H1 (cell line): Measurements from ENCODE around the gene COL27A1. TPM values are rescaled to one million over a fixed set of nuclear protein-coding genes. Genes with fewer than 3 reads are reported as not detected.

Experiments
- CTCF ChIA-PET: fragments of 300-600 bp; sonication (Branson Sonifier 250); formaldehyde crosslinking; loops from one replicate; lab custom pipeline; 2021; ENCODE audit not compliant: partially characterized antibody; lab: Charles Lee
- POLR2A ChIA-PET: fragments of 300-600 bp; sonication (Branson Sonifier 250); formaldehyde crosslinking; loops from one replicate; lab custom pipeline; 2021; ENCODE audit warnings: inconsistent platforms; ENCODE audit not compliant: partially characterized antibody; lab: Charles Lee
- DNase-seq, 2 experiments: peaks; one replicate each; pipeline versions ENCODE4 v3.0.0 to v3.0.0-alpha.2; 2010 to 2022; ENCODE audit warnings: low spot score in 2 of 2, low read depth in 1 of 2, mixed read lengths in 1 of 2
- FAIRE-seq: peaks from 2 replicates; lab custom pipeline; 2011; peaks lifted over from hg19 to GRCh38; lab: Jason Lieb, UNC
- H2AFZ ChIP-seq: 2 replicates; pipeline ENCODE4 v1.8.1; 2012; ENCODE audit warnings: low read length, inconsistent platforms
- H2AK5ac ChIP-seq: 2 replicates; pipeline ENCODE4 v1.6.1; 2013; ENCODE audit warnings: low read depth, low read length
- H2BK120ac ChIP-seq: replicated peaks from 2 replicates; pipeline ENCODE3; 2013; ENCODE audit warnings: low read depth, low read length, inconsistent platforms
- H2BK12ac ChIP-seq: 2 replicates; pipeline ENCODE4 v1.6.1; 2013; ENCODE audit warnings: low read depth, low read length
- H2BK15ac ChIP-seq: 2 replicates; pipeline ENCODE4 v1.6.1; 2013; ENCODE audit warnings: low read length
- H2BK20ac ChIP-seq: 2 replicates; pipeline ENCODE4 v1.6.1; 2013; ENCODE audit warnings: low read length
- H2BK5ac ChIP-seq: 2 replicates; pipeline ENCODE4 v1.6.1; 2013; ENCODE audit warnings: low read depth, low read length
- H3K14ac ChIP-seq: 2 replicates; pipeline ENCODE4 v1.6.1; 2013; ENCODE audit warnings: inconsistent platforms; ENCODE audit not compliant: insufficient read length
- H3K18ac ChIP-seq: 2 replicates; pipeline ENCODE4 v1.6.1; 2013; ENCODE audit warnings: low read length; ENCODE audit errors: extremely low read depth
- H3K23ac ChIP-seq: 2 replicates; pipeline ENCODE4 v1.6.1; 2013; ENCODE audit warnings: inconsistent platforms; ENCODE audit not compliant: insufficient read length
- H3K23me2 ChIP-seq: 2 replicates; pipeline ENCODE4 v1.6.1; 2013; ENCODE audit warnings: low read depth, low read length
- H3K27ac ChIP-seq: 2 replicates; pipeline ENCODE4 v1.6.1; 2011; ENCODE audit warnings: low read depth, low read length, inconsistent platforms
- H3K27me3 ChIP-seq, 4 experiments: replicated peaks in 1 of 4; 1 replicate in 1 of 4; 2 replicates in 3 of 4; pipeline versions ENCODE4 v1.6.1 to v1.8.1; 2011 to 2013; ENCODE audit warnings: low read length in 3 of 4, mild to moderate bottlenecking in 3 of 4, inconsistent platforms in 2 of 4, mixed read lengths in 2 of 4, moderate library complexity in 1 of 4; ENCODE audit not compliant: control insufficient read depth in 3 of 4, insufficient read depth in 3 of 4; ENCODE audit errors: extremely low read depth in 1 of 4
- H3K36me3 ChIP-seq, 4 experiments: 2 replicates each; pipeline versions ENCODE4 v1.6.1 to v1.8.1; 2011 to 2013; ENCODE audit warnings: mild to moderate bottlenecking in 4 of 4, low read length in 3 of 4, moderate library complexity in 2 of 4, control low read depth in 1 of 4, inconsistent platforms in 1 of 4; ENCODE audit not compliant: insufficient read depth in 4 of 4, control insufficient read depth in 2 of 4
- H3K4ac ChIP-seq: replicated peaks from 2 replicates; pipeline ENCODE3; 2013; ENCODE audit warnings: low read length, low read depth, mixed read lengths, inconsistent platforms; ENCODE audit not compliant: insufficient read length
- H3K4me1 ChIP-seq, 4 experiments: replicated peaks in 1 of 4; 1 replicate in 1 of 4; 2 replicates in 3 of 4; pipeline versions ENCODE4 v1.6.1 to v1.8.1; 2011 to 2013; ENCODE audit warnings: low read length in 3 of 4, inconsistent platforms in 2 of 4, mixed read lengths in 1 of 4; ENCODE audit not compliant: insufficient read depth in 4 of 4, control insufficient read depth in 3 of 4
- H3K4me2 ChIP-seq, 2 experiments: 2 replicates each; pipeline versions ENCODE4 v1.6.1 to v1.8.1; 2011 to 2013; ENCODE audit warnings: low read depth in 2 of 2, low read length in 2 of 2, control low read depth in 1 of 2, inconsistent platforms in 1 of 2, mild to moderate bottlenecking in 1 of 2; ENCODE audit not compliant: insufficient read depth in 1 of 2
- H3K4me3 ChIP-seq, 4 experiments: fragments of 200-600, 300-600 bp in 1 of 4; sonication (generic), shearing (Covaris generic), sonication (Bioruptor Twin) in 1 of 4; 2 replicates each; pipeline versions ENCODE4 v1.5.1 to v1.8.1; 2011 to 2016; ENCODE audit warnings: low read length in 4 of 4, low read depth in 3 of 4, control low read depth in 2 of 4, inconsistent platforms in 2 of 4, mild to moderate bottlenecking in 2 of 4, mixed read lengths in 1 of 4, moderate library complexity in 1 of 4; ENCODE audit not compliant: insufficient read depth in 2 of 4; ENCODE audit errors: extremely low read depth in 1 of 4
- H3K56ac ChIP-seq: replicated peaks from 2 replicates; pipeline ENCODE3; 2013; ENCODE audit warnings: low read depth, mild to moderate bottlenecking, mixed read lengths, low read length, inconsistent platforms; ENCODE audit not compliant: insufficient read length
- H3K79me1 ChIP-seq: 2 replicates; pipeline ENCODE4 v1.6.1; 2013; ENCODE audit warnings: low read depth, low read length, control low read depth
- H3K79me2 ChIP-seq, 2 experiments: 2 replicates each; pipeline versions ENCODE4 v1.6.1 to v1.8.1; 2012 to 2013; ENCODE audit warnings: low read length in 2 of 2, mild to moderate bottlenecking in 2 of 2, inconsistent platforms in 1 of 2; ENCODE audit not compliant: insufficient read depth in 2 of 2, control insufficient read depth in 1 of 2
- H3K9ac ChIP-seq, 4 experiments: replicated peaks in 1 of 4; 1 replicate in 1 of 4; 2 replicates in 3 of 4; pipeline versions ENCODE4 v1.6.1 to v1.8.1; 2011 to 2013; ENCODE audit warnings: low read depth in 3 of 4, low read length in 3 of 4, control low read depth in 2 of 4, mild to moderate bottlenecking in 2 of 4, moderate library complexity in 2 of 4, inconsistent platforms in 1 of 4; ENCODE audit errors: extremely low read depth in 1 of 4
- H3K9me3 ChIP-seq, 2 experiments: 2 replicates each; pipeline versions ENCODE4 v1.6.1 to v1.8.1; 2012 to 2013; ENCODE audit warnings: mild to moderate bottlenecking in 2 of 2, moderate library complexity in 2 of 2, control low read depth in 1 of 2, inconsistent platforms in 1 of 2, low read depth in 1 of 2, low read length in 1 of 2, mixed read lengths in 1 of 2; ENCODE audit not compliant: insufficient read depth in 2 of 2
- H4K20me1 ChIP-seq, 2 experiments: replicated peaks in 1 of 2; 2 replicates each; pipeline versions ENCODE3 to v1.8.1; 2011 to 2013; ENCODE audit warnings: inconsistent platforms in 2 of 2, low read length in 2 of 2, mild to moderate bottlenecking in 1 of 2; ENCODE audit not compliant: insufficient read depth in 2 of 2, control insufficient read depth in 1 of 2
- H4K5ac ChIP-seq: 2 replicates; pipeline ENCODE4 v1.6.1; 2013; ENCODE audit warnings: low read length, low read depth, mixed read lengths, inconsistent platforms; ENCODE audit not compliant: insufficient read length
- H4K8ac ChIP-seq: 2 replicates; pipeline ENCODE4 v1.8.0; 2013; ENCODE audit warnings: mild to moderate bottlenecking, moderate library complexity, low read length, inconsistent platforms; ENCODE audit not compliant: insufficient read depth; ENCODE audit errors: extremely low read depth
- H4K91ac ChIP-seq: replicated peaks from 2 replicates; pipeline ENCODE3; 2013; ENCODE audit warnings: low read length, mixed read lengths, inconsistent platforms; ENCODE audit not compliant: insufficient read length
- GABPA ChIP-seq: IDR thresholded peaks from 2 replicates; pipeline ENCODE4 v1.6.1; 2011; ENCODE audit warnings: mild to moderate bottlenecking, low read length, moderate library complexity, borderline replicate concordance; ENCODE audit not compliant: insufficient read depth
- HDAC2 ChIP-seq, 2 experiments: fragments of 300-600 bp in 1 of 2; sonication (generic) in 1 of 2; IDR thresholded peaks; 2 replicates each; pipeline ENCODE4 v1.6.1; 2011 to 2012; ENCODE audit warnings: low read depth in 2 of 2, low read length in 2 of 2, mild to moderate bottlenecking in 2 of 2, moderate library complexity in 2 of 2, borderline replicate concordance in 1 of 2, inconsistent platforms in 1 of 2
- POLR2A ChIP-seq, 2 experiments: IDR thresholded peaks; 1 replicate in 1 of 2; 2 replicates in 1 of 2; pipeline ENCODE4 v1.6.1; 2011; ENCODE audit warnings: low read depth in 2 of 2, low read length in 2 of 2, mild to moderate bottlenecking in 2 of 2; ENCODE audit errors: control extremely low read depth in 1 of 2
- POLR2AphosphoS5 ChIP-seq: IDR thresholded peaks from 2 replicates; pipeline ENCODE4 v1.6.1; 2011; ENCODE audit warnings: low read depth, low read length
- TAF7 ChIP-seq: optimal IDR thresholded peaks from 2 replicates; pipeline ENCODE3; 2011; ENCODE audit warnings: low read depth, mild to moderate bottlenecking, inconsistent platforms, low read length, moderate library complexity, borderline replicate concordance
- TCF12 ChIP-seq: IDR thresholded peaks from 2 replicates; pipeline ENCODE4 v1.6.1; 2011; ENCODE audit warnings: low read depth, mild to moderate bottlenecking, low read length
- WGBS, 2 experiments: shearing (Covaris generic) in 1 of 2; methylation state at CpG; one replicate each; pipeline versions ENCODE4 v1.1.6 to v1.1.7; 2013 to 2015; ENCODE audit warnings: low lambda C conversion rate in 2 of 2, mixed read lengths in 2 of 2, inconsistent platforms in 1 of 2, low coverage in 1 of 2, missing lambda C conversion rate in 1 of 2; ENCODE audit not compliant: insufficient replicate concordance in 2 of 2, insufficient coverage in 1 of 2, insufficient read length in 1 of 2; ENCODE audit errors: extremely low coverage in 1 of 2, missing lambda C conversion rate in 1 of 2; 5-methylcytosine and 5-hydroxymethylcytosine counted together
- polyA plus RNA-seq, 7 experiments: library from polyadenylated mRNA; depleted of rRNA in 3 of 7; stranded (reverse) in 5 of 7; unstranded in 2 of 7; fragments of >200 nt in 5 of 7; fragments of 200-250 nt in 2 of 7; gene quantifications; 1 replicate in 5 of 7; 2 replicates in 1 of 7; 4 replicates in 1 of 7; pipeline versions ENCODE4 v1.2.1 to v1.2.3, GENCODE V29; 2011 to 2013; ENCODE audit warnings: missing spikeins in 2 of 7, mixed read lengths in 2 of 7
- total RNA-seq: library from RNA; stranded (reverse); fragmentation: NEBNext Ultra II Directional; extraction: Animal tissue kit (Norgen Biotek cat#: 25700); gene quantifications from 2 replicates; pipeline ENCODE4 v1.2.1, GENCODE V29; 2021

The COL27A1 gene
- total and polyA plus RNA-seq, 2 of the 8 experiments (the other 6 are each of a cell fraction or from before 2014, with no cell fraction given): 15.1 to 22.8 TPM

GRCh38 chr9:114176624-114177291 is 21.4 kb downstream of the COL27A1 start:
- H3K79me1 ChIP-seq: no peaks in the 10 kb centered on the region
- no peak overlapping the region for H4K8ac ChIP-seq
- H2BK15ac ChIP-seq: no peak overlapping the region
- H3K9me3 ChIP-seq: no peaks in the 10 kb centered on the region
- DNase-seq: no peak
- H2BK120ac ChIP-seq: no peak overlapping the region
- H2BK12ac ChIP-seq: no peak overlapping the region
- H2AFZ ChIP-seq: no peak overlapping the region
- no peak overlapping the region for H2BK20ac ChIP-seq
- CTCF ChIA-PET: interaction anchor here (0.7 to 3.8 kb wide), 11 partner anchors 10 to 95 kb away, joined by 3 to 16 read pairs (median 5); partner anchors contain the start of gene COL27A1
- H3K23ac ChIP-seq: no peak overlapping the region
- H3K27me3 ChIP-seq: no peaks in the 10 kb centered on the region
- FAIRE-seq: no peak
- H3K36me3 ChIP-seq: no peaks in the 10 kb centered on the region; a peak in 1 of 8 replicates
- peaks cover 0 to 1% of the 10 kb centered on the region in 2 experiments for H4K20me1 ChIP-seq
- H2BK5ac ChIP-seq: no peak overlapping the region
- H3K14ac ChIP-seq: no peak overlapping the region
- no peak overlapping the region for H3K27ac ChIP-seq
- no peak overlapping the region for H3K9ac ChIP-seq
- no peak overlapping the region for H2AK5ac ChIP-seq
- H3K79me2 ChIP-seq: no peaks in the 10 kb centered on the region
- no peak overlapping the region for H3K4ac ChIP-seq
- no peaks in the 10 kb centered on the region; a peak in 1 of 7 replicates for H3K4me1 ChIP-seq
- WGBS, 2 experiments: 91% methylated on average over 11 of the region's 11 CpGs; no CpG with 5 or more reads in 1 of the 2 experiments
- H4K5ac ChIP-seq: no peak overlapping the region
- no peak overlapping the region for H3K56ac ChIP-seq
- H3K18ac ChIP-seq: no peak overlapping the region
- TF ChIP-seq POLR2AphosphoS5 (no peak), HDAC2 (IDR thresholded peaks at IDR 0.05; ENCODE audit: borderline replicate concordance in 1 of 2, low read depth in 2 of 2, low read length in 2 of 2) (no peak), TAF7 (no peak), POLR2A (IDR thresholded peaks at IDR 0.05; ENCODE audit: control extremely low read depth in 1 of 2, low read depth in 2 of 2, low read length in 2 of 2) (no peak), TCF12 (no peak), GABPA (no peak)
- TF ChIP-seq, all 59 proteins: peak for 0
- POLR2A ChIA-PET: no interaction called here
- Histone ChIP-seq H4K91ac (no peak overlapping the region), H3K4me2 (no peak overlapping the region), H3K23me2 (no peaks in the 10 kb centered on the region), H3K4me3 (no peak overlapping the region)
